SK-N-DZ (cell line): Measurements from ENCODE around the gene RING1.

Experiments
- DNase-seq: peaks from one replicate; pipeline ENCODE4 v3.0.0-alpha.2; 2015; ENCODE audit warnings: low spot score

The RING1 gene

DNA sequence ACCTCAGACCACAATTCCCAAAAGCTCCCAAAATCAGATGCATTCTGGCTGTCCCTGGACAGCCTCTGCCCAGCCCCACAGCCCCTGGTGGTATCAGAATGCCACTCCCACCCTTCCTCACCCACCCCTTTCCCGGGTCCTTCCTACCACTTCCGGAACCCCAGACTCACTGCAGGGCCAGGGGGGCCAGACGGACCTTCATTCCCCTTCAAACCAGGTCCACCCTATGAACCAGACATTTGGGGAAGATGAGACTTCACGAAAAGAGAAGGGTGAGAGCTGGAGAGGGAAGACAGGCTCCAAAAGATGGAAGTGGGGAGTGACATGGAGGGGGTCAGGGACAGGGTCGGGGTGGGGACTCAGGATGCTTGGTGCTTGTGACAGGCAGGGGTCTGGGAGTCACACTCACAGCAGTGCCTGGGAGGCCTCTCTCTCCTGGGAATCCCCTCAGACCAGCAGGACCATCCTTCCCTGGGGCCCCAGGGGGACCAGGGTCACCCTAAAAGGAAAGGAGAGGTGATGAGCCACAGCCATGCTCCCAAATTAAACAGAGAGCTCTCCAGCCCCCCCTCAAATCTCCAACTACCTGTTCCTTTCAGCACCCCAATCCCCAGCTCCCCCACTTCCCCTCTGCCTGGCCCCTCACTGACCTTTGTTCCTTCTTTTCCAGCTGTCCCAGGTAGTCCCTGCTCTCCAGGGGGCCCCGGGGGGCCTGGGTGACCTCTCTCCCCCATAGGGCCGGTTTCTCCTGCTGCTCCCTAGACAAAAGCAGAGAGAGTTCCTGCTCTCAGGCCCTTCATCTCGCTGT is 36.2 kb upstream of the RING1 start:
- DNase-seq, result no peak

DNA sequence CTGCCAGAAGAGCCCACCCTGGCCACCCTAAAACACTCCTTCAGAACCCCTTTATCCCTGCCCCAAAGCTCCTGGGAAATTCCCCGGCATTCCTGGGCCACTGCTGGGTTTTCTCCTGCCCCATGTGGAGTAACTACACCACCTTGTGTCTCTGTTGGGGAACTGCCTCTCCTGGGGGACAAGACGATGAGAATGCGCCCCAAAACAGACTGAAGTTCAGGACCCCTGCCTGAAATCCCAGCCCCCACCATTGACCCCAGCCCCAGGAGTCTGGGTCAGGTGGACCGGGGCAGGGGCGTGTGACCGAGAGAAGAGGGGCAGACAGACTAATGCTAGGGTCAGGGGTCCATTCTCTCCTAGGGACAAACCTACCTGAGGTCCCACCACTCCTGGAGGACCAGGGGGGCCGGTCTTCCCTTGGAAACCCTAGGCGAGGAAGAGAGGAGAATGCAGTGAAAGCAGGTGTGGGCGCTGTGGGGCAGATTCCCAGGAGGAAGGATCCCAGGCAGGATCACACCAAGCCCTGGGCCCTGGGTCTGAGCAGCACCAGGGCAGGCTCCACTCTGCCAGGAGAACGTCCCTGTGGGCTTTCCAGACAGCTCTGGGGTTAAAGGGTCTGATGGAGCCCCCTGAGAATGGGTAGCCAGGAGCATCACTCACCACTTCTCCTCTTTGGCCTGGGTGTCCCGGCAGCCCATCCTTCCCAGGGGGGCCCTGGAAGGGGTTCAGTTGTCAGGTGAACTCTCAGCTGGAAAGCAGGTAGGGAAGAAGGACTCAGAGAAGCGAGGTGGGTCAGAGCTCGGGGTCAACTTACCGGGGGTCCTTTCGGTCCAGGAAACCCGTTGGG is 35.4 kb upstream of the RING1 start:
- no peak for DNase-seq

DNA sequence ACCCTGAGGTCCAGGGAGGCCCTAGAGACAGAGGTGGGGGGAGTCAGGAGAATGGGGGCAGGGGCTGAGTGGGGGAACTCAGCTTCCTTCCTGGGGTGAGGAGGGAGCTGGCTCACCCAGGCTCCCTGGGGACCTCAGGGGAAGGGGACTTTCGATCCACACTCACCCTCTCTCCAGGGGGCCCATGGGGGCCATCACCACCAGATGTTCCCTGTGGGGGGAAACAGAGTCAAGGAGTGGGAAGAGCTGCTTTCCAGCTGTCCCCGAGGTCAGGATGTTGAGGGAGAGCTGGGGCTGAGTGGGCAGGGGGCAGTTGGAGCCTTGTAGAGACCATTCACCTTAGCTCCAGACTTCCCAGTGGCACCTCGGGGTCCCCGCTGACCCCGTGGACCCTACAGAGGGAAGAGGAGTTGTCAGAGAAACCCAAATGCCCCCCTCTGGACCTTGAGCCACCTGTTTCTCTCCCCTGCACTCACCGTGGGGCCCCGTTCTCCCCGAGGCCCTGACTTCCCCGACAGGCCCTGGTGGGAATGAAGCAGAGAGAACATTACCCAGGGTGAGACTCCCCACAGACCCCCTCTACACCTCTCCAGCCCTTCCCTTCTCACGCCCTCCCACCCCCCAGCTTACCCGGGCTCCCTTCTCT is 34.6 kb upstream of the RING1 start:
- no peak for DNase-seq

DNA sequence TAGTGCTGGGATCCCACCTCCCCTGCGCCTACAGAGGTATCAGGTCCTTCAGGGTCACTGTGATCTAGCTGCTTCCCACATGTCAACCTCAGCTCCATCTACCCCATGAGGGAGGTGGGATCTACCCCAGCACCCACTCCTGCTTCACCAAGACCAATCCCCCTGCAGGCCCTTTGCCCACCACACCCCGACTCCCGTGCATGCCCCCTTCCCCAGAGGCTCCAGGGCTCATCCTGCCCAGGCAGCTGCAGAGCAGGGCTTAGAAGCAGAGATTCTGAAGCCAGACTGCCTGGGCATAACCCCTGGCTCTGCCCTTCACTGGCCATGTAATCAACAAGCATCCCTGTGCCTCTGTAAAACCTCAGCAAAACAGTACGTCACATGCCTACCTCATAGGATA is 33.5 kb upstream of the RING1 start:
- DNase-seq, result no peak

DNA sequence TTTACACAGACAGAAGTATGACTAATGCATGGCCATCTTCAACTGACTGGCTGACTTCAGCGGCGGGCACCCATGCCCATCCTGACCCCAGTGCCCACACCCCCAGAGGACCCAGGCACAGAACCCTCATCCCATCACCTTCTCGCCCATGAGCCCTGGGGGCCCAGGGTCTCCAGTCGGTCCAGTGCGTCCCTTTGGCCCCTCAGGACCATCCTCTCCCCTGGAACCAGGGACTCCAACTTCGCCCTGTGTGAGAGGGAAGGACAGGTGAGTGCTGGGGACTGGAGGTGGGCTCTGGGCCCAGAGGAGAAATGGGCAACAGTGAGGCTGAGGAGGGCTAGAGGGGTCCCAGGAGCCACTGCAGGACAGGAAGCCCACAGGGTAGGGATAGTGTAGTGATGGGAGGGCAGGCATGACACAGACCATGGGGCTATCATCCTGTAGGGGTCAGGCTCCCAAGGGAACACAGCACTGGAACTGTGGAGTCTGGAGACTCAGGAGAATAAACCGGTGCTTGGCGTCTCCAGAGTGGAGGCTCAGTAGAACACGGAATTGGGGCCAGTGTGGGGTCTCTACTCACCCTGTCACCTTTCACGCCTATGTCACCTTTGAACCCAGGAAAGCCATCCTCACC is 32.7 kb upstream of the RING1 start:
- DNase-seq, result no peak

DNA sequence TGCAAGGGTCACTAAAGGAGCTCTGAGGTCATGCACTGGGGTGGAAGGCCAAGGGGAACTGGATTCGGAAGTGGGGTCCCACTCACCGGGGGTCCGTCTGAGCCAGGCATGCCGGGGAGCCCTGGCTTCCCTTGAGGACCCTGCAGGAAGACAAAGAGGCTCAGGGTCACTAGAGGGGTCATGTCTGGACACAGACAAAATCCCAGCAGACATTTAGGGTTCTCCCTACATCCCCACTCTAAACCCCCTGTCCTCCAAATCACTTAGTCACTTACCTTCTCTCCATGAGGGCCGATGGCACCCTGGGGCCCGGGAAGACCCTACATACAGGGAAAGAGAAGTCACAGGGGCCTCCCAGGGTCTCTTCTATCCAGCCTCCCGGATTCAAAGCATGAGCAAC is 31.4 kb upstream of the RING1 start:
- no peak for DNase-seq

DNA sequence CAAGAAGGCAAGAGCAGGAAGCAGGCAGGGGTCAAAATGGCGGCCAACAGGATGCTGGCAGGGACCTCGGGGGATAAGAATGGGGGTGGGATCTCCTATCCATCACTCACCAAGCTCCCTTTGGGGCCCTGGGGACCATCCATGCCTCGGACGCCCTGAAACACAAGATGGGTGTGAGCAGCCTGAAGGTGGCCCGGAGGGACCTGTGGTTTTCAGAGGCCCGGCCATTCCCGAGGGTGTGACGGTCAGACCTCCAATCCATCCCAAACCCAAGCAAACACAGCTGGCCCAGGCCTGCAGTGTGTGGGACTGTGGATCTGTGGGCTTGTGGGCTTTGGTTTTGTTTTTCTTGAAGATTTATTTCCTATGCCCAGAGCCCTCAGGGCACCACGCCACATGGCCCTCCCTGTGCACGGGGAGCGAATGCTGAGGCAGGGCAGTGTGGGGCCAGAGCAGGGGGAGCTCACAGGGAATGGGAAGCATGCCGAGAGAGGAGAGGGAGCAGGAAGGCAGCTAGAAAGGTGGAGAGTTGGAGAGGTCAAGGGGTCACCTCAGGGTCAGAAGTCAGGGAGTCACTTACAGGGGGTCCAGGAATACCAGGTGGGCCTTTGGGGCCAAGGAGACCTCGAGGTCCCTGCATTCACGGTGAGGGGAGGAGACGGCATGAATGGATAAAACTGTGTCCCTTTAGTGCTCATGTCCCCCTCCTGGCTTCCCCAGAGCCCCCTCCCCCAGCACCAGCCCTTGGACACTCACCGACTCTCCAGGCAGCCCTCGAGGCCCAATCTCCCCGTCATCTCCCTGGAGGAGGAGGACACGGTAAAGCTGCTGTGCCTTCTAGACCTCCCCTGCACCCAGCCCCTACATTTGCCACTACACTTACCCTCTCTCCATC is 30.5 kb upstream of the RING1 start:
- no peak for DNase-seq

DNA sequence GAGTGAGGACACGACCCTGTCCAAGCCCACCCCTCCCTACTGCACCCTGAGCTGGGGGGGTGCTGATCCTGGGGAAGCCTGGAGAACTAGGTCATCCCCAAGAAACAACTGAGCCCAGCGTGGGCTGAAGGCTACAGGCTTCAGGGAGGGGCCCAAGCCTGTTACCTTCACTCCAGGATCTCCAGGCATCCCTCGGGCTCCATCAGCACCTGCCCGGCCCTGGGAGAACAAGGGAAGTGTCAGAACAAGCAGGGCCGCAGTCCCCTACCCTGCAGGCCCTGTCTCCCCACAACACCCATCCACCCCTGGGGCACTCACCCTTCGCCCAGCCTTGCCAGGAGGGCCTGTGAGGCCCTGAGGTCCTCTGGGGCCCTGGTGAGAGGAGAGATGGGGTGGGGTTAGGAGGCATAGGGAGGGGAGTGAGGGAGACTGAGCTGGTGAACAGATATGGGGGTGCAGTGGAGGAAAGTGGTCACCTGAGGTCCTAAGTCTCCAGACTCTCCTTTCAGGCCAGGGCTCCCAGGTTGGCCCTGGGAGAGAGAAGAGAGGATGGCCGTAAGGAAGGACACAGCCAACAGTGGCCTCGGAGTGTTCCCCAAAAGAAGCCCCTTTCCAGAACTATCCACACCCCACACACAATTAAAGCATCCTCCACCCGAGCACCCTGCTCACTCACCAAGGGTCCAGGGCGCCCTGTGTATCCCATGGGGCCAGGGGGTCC is 29.4 kb upstream of the RING1 start:
- no peak for DNase-seq

DNA sequence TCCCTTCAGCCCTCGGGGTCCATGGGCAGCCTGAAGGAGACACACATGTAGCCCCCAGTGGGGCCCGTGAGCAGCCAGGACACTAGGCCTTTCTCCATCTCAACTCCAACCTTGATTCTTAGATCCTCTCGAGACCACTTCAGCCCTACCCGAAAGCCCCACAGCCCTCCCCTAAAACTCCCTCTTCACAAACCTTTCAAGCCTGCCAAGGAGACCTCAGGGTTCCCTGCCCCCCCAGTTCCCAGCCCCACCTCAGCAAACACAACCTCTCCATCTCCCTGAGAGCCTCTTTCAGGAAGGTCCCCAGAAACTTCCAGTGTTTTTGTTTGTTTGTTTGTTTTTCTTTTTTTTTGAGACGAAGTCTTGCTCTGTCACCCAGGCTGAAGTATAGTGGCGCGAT is 27.2 kb upstream of the RING1 start:
- no peak for DNase-seq

DNA sequence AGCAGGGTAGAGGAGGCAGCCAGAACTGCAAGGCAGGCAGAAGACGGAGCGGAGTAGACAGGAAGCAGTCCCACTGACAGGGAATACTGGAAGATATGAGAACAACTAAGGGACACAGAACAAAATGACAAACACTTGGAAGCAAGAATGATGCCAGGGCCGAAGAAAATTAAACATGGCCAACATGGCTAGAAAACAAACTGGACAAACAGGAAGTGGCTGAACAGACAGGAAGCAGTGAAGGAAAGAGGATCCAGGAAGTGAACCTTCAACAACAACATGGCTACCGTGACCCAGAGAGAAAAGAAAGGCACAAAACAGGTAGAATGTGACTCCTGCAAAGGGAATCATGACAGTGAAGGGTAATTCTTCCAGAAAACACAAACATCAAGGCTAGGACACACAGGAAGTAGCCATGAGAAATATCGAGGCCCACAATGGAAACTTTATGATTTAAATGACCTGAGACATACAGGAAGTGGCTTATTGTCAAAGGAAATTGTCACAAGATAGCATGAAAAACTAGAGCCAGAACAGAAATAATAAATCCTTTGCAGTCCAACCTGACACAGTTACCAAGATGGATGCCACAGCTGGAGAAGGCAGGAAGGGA is 25.1 kb upstream of the RING1 start:
- DNase-seq, result no peak

DNA sequence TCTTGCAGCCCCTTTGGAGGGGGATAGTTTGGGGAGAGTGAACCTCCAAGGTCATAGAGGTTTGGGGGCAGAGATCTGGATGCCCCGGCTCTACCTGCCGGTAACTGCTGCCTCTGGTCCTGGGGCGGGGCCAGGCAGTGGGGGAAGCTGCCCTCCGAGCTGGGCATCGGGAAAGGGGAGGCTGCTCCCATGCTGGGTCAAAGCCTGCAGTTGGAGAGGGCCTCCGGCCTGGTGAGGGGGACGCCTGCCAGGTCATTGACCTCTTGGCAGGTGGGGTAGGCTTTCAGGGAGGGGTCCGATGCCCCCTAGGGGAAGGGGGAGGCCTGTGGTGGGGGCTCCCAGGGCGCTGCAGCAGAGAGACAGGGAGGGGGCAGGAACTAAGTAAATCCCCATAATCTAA is 23.1 kb upstream of the RING1 start:
- no peak for DNase-seq

DNA sequence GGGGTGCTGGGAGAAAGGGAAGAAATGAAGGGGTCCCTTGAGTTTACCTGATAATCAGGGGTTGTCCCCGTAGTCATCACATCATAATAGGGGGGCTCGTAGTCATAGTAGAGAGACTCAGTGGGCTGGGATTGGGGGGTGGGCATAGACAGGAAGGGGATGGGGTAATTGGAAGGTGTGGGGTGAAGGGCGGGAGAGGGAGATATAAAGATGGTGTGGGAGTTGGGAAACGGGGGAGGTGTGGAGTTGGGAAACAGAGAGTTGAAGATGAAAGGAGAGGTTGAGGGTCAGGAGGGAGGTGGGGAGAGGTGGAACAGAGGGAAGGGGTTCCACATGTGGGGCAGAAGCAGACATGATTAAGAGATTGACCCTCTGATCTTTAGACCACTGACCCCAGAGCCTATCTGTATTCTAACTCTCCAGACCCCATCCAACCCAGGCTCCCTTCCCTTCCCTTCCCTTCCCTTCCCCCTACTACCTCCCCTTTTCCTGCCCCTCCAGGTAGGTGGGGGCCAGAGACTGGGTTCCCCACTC is 22.6 kb upstream of the RING1 start:
- DNase-seq, result no peak

DNA sequence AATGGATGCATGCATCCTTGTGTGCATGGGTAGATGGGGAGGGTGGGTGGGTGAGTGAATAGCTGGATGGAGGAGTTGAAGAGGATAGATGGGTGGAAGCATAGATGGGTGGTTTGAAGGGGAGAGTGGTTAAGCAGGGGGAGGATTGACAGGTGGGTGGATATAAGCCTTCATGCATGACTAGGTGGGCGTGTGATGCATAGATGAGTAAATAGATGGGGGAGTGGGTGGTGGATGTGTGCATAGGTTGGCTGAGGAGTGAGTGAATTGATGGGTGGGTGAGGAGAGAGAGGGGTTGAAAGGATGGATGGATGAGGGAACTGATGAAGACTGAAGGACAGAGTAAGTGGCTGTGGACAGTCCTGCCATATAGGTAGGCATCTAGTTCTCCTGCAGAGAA is 20.5 kb upstream of the RING1 start:
- no peak for DNase-seq

DNA sequence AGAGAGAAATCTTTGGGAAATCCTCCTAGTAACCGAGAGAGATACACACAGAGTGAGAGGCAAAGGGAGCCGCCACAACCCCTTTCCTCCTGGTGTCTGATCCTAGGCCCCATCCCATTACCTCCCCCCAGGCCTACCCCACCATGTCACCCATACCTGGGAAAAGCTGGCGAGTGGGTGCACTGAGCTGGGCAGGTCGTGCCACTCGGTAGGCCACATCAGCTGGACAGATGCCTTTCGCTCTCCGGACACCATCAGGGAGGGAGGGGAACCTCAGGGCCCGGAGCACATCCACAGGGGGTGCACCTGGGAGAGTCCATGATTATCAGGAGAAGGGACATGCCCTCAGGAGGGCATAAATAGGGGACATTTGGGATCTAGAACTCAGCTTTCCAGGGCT is 19.1 kb upstream of the RING1 start:
- no peak for DNase-seq

DNA sequence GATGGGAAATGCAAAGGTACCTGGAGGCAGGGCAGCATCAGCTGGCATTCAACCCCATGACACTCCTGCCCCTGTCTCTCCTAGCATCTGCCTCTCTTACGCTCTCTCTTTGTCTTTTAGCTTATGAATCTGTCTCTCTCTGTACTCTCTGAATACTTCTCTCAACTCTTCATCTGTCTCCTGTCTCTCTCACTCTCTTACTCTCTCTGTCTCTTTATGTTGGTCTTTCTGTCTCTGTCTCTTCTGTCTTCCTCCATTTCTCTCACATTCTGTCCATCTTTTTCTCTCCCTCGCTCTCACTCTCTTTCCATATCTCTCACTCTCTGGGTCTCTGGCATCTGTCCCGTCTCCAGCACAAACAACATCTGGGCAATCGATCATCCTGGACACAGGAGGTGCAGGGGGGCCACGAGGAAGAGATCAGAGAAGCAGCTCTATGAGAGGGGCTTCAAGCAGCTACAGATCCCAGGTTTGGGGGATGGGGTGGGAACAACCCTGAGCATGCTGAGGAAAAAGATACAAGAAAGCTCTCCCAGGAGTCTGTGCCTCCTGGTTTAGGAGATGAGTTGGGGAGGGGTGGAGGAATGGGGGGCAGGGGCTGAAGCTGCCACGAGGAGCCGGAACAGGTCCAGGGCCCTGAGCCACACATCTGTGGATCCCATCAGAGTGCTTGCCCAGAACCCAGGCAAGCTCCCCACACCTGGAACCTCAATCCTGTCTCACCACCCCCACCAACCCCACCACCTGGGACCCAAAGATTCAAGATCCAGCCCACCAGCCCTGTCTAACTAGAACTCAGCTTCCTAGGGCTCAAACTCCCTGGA is 18.5 kb upstream of the RING1 start:
- DNase-seq, result no peak

DNA sequence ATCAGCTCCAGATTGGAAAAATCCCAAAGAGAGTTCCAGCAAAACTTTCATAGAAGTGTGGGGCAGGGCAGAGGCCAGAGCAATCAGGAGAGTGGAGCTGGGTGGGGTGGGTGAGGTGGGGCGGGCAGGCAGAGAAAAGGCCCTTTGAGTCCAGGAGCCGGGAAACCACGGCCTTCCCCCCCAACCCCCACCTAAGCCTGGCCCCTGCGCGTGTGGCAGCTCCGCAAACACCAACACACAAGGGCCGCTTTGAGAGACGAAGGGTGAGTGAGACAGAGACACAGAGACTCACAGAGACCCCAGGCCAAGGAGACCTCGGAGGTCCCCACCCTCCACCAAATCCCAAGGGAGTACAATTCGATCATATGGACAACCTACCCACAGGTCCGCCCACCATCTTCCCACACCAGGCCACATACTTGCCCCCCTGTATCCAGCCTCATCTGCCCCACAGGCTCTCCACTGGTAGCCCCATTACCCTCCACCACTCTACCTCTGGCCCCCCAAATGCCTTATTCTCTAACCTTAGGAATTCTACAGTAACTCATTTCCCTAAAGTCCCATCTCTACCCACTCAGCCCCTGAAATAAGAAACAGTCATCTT is 17.7 kb upstream of the RING1 start:
- DNase-seq, result no peak

DNA sequence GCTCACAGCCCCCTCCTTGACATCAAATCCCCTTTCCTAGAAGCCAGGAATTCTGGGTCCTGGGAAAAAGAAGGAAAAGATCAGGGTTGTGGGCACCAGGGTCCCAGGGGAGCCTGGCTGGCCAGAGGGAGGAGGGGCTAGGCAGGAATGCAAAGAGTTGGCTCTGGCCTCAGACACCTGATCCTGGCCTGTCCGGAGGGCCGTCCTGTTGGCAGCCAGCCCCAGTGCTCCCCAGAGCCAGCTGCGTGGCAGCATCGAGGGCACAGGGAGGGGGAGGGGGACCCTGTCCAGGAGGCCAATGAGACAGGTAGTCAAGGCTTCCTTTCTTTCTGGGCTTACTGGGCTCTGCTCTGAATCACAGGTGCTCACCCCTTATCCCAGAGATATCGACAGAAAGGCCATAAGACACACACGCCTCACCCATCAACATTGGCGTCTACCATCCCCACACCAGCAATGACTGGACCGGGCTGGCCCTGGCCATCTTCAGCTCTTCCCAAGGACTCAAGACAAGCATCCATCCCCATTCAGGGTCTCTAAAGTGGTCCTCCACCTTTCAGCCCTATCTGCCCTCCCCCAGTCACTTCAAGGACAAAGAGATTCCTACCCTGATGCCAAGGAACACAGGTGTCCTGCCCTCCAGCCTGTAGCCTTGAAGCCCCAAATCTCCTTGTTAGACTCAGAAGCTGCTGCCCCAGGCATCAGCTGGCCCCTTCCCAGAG is 16.8 kb upstream of the RING1 start:
- DNase-seq, result no peak
